GM23338 (cell line): ENCODE data around the gene SRSF8.

Experiments used
- CREB1 ChIP-seq: fragments of 250-450 bp; sonication (Bioruptor Pico); IDR thresholded peaks from 2 replicates; pipeline ENCODE4 v1.5.0; 2020; ENCODE audit warnings: low read depth, mild to moderate bottlenecking, moderate library complexity
- CTCF ChIP-seq, 2 experiments: fragments of 200-600 bp in 1 of 2; sonication (generic) in 1 of 2; conservative IDR thresholded peaks; 2 replicates each; pipeline versions ENCODE4 v1.5.1 to v1.6.1; 2016 to 2017; ENCODE audit warnings: antibody characterized with exemption in 2 of 2, low read depth in 2 of 2, mild to moderate bottlenecking in 2 of 2, moderate library complexity in 1 of 2
- ETS1 ChIP-seq: IDR thresholded peaks from 2 replicates; pipeline ENCODE4 v1.6.1; 2016; ENCODE audit warnings: antibody characterized with exemption
- EZH2 ChIP-seq: fragments of 200-600 bp; sonication (generic); IDR thresholded peaks from one replicate; pipeline ENCODE4 v1.8.0; 2017; ENCODE audit warnings: antibody characterized with exemption, mild to moderate bottlenecking, low read depth; ENCODE audit not compliant: unreplicated experiment
- EZH2phosphoT487 ChIP-seq: fragments of 200-600 bp; sonication (generic); IDR thresholded peaks from one replicate; pipeline ENCODE4 v1.8.1; 2018; ENCODE audit warnings: antibody characterized with exemption; ENCODE audit not compliant: unreplicated experiment
- JUNB ChIP-seq: IDR thresholded peaks from one replicate; pipeline ENCODE4 v1.6.1; 2016; ENCODE audit warnings: antibody characterized with exemption; ENCODE audit not compliant: unreplicated experiment
- NANOG ChIP-seq: IDR thresholded peaks from 2 replicates; pipeline ENCODE4 v1.6.1; 2016; ENCODE audit warnings: antibody characterized with exemption, borderline replicate concordance
- POLR2AphosphoS5 ChIP-seq: IDR thresholded peaks from 2 replicates; pipeline ENCODE4 v1.6.1; 2016; ENCODE audit warnings: antibody characterized with exemption, low read depth
- REST ChIP-seq: IDR thresholded peaks from one replicate; pipeline ENCODE4 v1.6.1; 2018; ENCODE audit warnings: antibody characterized with exemption; ENCODE audit not compliant: unreplicated experiment

- TF ChIP-seq CTCF (conservative IDR thresholded peaks at IDR 0.05; ENCODE audit: low read depth in 2 of 2) (no peak), EZH2phosphoT487 (no peak), POLR2AphosphoS5 (no peak), CREB1 (CRISPR knock-in tag) (no peak), EZH2 (no peak), ETS1 (no peak), REST (no peak), JUNB (no peak), NANOG (no peak)
These were observed 29.3 kb downstream of the SRSF8 start for GRCh38 chr11:95095858-95096587.
